PC-3 (cell line): ENCODE results near the gene SV2C.

Experiments
- CTCF ChIP-seq: fragments of 300-600 bp; sonication (generic); conservative IDR thresholded peaks from 2 replicates; pipeline ENCODE4 v1.5.1; 2017; ENCODE audit warnings: antibody characterized with exemption, low read depth, mild to moderate bottlenecking, low read length
- EZH2 ChIP-seq: fragments of 300-600 bp; sonication (generic); IDR thresholded peaks from one replicate; pipeline ENCODE4 v1.6.1; 2017; ENCODE audit warnings: antibody characterized with exemption, mild to moderate bottlenecking, low read length; ENCODE audit not compliant: unreplicated experiment
- EZH2phosphoT487 ChIP-seq: fragments of 300-600 bp; sonication (generic); IDR thresholded peaks from 2 replicates; pipeline ENCODE4 v1.6.1; 2018; ENCODE audit warnings: mild to moderate bottlenecking, antibody characterized with exemption, low read length, borderline replicate concordance

DNA sequence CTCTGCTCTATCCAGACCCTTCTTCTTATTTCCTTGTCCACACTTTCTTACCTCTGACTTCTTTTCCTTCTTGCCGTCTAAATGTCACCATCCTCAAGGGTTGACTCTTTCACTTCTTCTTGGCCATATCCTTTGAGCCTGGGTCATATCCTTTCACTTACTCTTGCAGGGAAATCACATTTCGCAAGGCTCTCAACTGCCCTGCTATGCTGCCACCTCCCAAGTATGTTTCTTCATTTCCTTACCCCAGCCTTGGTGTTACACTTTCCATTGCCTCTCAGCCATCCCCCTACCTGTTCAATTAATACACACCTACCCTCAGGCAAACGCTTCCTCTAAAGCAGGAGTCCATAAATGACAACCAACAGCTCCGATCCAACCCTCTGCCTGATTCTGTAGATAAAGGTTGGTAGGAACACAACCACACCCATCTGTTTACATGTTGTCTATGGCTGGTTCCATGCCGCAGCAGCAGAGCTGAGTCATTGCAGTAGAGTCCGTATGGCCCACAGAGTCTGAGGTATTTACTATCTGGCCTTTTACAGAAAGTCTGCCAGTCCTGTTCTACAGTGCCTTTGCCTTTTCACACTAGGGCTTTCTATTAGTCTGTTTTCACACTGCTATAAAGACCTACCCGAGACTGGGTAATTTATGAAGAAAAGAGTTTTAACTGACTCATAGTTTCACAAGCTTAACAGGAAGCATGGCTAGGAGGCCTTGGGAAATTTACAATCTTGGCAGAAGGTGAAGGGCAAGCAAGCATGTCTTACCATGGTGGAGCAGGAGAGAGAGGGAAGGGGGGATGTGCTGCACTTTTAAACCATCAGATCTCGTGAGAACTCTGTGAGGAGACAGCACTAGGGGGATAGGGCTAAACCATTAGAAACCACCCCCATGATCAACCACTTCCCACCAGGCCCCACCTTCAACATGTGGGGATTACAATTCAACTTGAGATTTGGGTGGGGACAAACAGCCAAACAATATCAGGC, 97.9 kb downstream of the SV2C start:
- no peak for TF ChIP-seq CTCF
- TF ChIP-seq EZH2phosphoT487 = no peak
- TF ChIP-seq EZH2 = no peak
